Measurements from ENCODE around the gene HES5.

- TF ChIP-seq, protein P1, sequence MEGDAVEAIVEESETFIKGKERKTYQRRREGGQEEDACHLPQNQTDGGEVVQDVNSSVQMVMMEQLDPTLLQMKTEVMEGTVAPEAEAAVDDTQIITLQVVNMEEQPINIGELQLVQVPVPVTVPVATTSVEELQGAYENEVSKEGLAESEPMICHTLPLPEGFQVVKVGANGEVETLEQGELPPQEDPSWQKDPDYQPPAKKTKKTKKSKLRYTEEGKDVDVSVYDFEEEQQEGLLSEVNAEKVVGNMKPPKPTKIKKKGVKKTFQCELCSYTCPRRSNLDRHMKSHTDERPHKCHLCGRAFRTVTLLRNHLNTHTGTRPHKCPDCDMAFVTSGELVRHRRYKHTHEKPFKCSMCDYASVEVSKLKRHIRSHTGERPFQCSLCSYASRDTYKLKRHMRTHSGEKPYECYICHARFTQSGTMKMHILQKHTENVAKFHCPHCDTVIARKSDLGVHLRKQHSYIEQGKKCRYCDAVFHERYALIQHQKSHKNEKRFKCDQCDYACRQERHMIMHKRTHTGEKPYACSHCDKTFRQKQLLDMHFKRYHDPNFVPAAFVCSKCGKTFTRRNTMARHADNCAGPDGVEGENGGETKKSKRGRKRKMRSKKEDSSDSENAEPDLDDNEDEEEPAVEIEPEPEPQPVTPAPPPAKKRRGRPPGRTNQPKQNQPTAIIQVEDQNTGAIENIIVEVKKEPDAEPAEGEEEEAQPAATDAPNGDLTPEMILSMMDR (IDR thresholded peaks at IDR 0.05): no peak
- TF ChIP-seq EP300 (IDR thresholded peaks at IDR 0.05) (no peak), POLR2A (IDR thresholded peaks at IDR 0.05) (no peak), POLR2AphosphoS5 (IDR thresholded peaks at IDR 0.05) (no peak)
Observed at GRCh38 chr1:2547210-2548067, 17.4 kb upstream of the HES5 start.

All from gastroesophageal sphincter (tissue), 3 donors.